ENCODE results near the gene ENTPD6.

- TF ChIP-seq CTCF (IDR thresholded peaks at IDR 0.05 in 8 of 11, conservative IDR thresholded peaks at IDR 0.05 in 3 of 11): no peak
- no peak for TF ChIP-seq POLR2A (IDR thresholded peaks at IDR 0.05)
Observed at GRCh38 chr20:25187220-25187619, 8.3 kb upstream of the ENTPD6 start.

Measured in spleen (tissue), 7 donors.